Measurements from ENCODE around the gene SND1.
A peak's percentile ranks its signal among the peaks of the same experiment; 100 is the strongest.

SND1 gene

DNA sequence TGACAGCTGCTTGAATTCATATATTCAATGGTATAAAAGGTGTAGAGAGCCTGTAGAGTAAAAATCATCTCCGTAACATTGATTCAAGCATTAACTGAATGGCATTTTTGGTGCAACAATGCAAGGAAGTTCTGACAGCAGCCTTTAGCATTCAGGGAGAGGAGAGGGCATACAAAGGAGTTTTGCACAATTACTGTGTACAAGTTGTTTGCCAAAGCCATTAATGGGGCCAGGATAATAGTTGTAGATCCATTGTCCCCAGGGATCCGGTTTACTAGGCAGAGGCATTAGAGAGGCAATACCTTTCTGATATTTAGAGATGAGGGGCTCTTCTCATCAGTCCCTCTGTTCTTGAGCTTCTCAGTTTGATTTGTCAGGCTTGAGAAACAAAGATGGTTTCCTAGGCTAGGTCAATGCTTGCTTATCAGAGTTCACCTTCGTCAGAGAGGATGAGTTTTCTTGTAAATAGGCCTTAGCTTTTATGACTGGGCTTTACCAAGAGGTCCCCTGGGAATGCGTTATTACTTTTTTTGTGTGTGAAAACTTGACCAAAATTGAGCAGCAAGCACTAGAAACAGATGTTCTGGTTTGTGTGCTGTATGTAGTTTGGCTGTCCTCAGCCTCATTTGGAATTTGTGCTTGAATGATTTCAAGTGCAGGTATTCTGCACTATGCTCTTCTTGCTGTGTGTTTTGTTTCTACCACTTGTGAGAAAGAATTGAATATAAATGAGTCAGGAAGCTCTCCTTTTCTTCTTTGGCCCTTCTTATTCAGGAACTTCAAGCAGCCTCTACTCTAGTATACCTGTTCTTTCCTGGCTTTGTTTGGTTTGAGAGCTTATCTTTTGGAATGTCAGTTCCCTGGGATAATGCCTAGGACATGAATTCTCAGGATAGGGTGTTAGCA is 32.0 kb downstream of the SND1 start:
- no peak for DNase-seq (ENCODE audit: low read depth in 2 of 2)

DNA sequence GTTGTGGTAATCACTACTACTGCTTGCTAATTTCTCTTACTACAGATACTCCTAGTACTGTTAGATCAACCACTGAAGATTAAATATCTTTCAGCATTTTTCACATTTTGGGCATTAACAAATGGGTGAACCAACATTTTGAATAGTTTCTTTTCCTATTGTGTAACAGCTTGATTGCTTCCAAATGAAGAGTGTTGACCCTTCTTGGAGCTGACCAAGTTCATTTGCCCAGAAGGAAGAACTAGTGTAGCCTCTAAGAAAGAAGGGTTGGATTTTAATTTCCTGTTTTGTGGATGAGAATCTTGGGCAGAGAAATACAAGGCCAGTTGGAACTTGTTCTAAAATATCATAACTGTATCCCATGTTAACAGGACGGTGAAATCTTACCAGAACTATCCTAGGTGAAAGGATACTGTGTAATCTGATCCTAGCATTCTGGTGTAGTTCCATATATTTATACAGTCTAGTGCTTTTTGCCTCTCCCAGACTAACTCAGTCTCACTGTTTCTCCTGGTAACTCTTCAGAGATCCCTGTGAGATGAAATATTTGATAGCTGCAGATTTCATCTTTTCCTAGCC is 37.3 kb downstream of the SND1 start:
- no peak for DNase-seq (ENCODE audit: low read depth in 2 of 2)

DNA sequence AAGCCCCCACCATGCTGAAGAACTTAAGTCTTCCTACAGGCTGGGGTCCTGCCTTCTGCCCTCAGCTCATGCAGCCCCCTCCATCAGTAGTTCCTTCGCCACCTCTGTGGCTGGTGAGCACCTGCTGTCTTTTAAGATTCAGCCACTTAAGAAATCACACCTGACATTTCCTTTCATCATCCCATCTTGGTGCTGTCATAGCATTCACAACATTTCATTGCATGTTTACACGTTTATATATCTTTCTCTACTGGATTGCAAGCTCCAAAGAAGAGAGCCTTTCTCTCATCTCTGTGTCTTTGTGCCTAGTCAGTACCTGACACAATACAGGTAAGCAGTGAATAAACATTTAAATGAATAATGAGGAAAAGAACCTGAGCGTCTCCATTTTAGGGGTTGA is 38.3 kb downstream of the SND1 start:
- no peak for DNase-seq (ENCODE audit: low read depth in 2 of 2)

DNA sequence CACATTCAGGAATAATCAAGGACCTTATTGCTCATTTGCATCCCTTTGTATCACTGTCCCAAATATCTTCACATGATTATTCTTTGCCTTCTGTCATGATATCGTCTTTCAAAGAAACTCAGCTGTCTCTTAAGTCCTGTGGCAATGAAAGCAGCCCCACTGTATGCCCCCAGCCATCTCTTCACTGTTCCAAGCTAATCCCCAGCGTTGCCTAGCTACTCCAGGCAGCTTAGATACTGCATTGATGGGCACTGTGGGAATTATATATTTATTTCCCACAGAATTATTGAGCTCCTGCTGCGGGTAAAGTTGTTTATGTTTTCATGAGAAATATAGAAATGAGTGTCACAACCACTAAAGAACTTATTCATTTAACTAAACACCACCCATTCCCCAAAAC is 38.8 kb downstream of the SND1 start:
- no peak for DNase-seq (ENCODE audit: low read depth in 2 of 2)

DNA sequence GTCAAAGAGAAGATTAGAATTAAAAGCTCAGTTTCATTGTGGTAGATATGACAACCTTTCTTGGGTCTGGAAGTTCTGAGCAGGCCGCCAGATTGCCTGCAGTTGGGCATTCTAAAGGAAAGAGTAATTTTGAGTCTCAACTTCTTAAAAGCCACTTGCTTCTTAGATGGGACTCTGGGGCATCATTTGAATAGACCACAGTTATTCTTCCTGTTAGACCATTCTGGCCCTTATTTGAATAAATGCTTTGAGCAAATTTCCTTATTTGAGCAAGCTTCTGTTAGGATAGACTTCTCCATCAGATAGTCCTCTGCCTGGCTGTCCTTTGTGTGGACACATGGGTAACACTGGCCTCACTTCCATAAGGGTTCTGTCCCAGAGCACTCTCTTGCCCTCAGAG is 40.2 kb downstream of the SND1 start:
- DNase-seq (ENCODE audit: low read depth in 2 of 2) = no peak

DNA sequence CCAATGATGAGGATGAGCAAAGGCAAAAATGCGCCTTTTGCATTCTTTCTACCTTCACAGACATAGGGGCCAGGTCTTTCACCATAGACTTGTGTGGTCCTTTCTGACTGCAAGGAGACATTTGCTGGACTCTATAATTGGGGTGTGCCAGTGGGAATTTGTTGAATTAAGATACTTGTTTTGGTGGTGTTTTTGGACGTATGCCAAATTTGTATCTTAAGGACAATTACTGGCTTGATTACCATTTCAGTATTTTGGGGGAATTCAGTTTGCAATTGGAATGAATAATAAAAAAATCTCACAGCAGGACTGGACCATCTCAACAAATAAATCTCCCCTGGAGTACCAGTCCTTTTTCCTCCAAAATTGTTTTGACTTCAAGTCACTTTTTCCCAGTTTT is 47.9 kb downstream of the SND1 start:
- DNase-seq (ENCODE audit: low read depth in 2 of 2) = no peak

DNA sequence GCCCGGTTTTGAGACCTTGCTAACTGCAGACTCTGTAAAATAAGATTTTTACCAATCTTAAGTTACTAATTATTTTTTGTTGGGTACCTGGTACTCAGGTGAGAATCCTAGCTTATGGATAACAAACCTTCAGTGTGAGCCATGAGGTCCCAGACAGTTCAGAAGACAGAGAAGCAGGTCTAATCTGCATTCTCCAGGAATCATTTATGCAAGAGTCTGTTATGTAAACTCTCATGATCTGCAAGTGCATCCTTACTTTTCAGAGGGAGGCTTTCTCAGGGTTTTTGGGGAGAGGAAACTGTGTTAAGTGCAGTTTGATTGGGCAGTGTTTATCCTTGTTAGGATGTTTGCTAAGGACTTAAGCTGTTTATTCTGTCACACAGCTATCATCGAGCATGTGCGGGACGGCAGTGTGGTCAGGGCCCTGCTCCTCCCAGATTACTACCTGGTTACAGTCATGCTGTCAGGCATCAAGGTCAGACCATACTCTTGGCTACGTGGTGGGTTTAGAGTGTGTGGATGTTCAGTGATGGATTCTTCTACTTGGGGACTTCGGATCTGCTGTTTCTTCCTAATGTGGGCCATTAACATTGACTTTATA is 50.2 kb downstream of the SND1 start:
- DNase-seq (ENCODE audit: low read depth in 2 of 2) = no peak

DNA sequence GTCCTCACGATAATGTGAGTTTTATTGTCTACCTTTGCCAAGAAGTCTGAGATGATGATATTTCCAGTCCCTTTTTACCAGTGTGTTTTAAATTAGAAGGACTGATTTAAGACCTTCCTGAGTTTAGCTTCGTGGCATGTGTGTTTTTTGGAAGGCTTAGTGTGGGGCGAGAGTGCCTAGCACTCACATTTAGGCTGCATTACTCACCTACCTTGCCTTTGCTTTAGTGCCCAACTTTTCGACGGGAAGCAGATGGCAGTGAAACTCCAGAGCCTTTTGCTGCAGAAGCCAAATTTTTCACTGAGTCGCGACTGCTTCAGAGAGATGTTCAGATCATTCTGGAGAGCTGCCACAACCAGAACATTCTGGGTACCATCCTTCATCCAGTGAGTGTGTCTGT is 50.9 kb downstream of the SND1 start:
- DNase-seq (ENCODE audit: low read depth in 2 of 2) = no peak

DNA sequence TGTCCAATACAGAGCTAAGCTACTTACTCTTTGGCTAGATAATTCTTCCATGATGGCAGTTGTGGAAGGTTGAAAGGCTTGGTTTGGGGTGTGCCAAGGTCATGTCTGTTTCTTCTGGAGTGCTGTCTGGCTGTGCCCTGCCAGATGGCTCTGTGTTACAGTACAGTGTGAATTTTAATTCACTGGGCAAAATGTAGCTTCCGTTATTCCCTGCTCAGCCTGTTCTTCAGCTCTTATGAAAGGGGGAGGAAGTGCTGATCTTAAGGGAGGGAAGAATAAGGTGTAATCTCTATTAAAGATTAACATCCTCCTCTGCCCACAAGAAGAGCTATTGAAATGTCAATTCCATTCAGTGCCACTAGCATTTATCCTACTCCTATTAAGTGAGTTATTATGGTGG is 52.2 kb downstream of the SND1 start:
- DNase-seq (ENCODE audit: low read depth in 2 of 2) = no peak

DNA sequence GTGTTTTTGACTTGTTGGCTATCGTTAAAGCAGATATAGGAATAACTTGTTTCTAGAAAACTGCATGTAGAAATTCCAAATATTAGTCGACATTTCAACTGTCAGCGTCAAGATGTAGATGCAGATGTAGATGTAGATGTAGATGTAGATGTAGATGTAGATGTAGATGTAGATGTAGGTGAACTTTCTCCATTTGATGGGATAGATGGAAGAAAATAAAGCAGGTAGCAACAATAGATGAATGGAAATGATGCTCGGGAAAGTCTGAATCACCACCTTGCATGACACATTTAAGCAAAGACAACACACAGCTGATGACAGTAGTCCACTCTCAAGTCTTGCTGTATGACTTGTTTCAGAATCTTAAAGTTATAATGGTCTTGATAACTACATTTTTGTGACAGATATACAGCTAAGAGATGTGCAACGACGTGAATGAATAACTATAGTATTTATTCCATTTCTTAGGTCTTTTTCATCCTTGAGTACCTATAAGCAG is 53.5 kb downstream of the SND1 start:
- DNase-seq (ENCODE audit: low read depth in 2 of 2) = no peak

DNA sequence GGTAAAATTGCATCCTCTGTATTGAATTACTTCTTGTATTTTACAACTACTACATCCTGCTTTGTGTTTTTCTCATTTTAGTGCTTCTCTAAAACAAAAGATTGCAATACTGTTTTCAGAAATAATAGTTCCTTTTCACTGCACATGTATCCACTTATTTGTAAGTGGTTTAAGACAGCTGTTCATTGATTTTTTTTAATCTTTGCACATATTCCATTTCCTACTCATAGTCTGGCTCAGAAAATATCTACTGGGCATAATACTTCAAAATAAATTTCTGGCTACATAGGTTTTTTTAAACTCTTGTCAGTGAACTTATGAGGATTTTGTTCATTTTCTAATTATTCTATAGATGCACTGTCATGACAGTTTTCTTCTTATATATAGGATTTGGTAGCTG is 54.8 kb downstream of the SND1 start:
- no peak for DNase-seq (ENCODE audit: low read depth in 2 of 2)

DNA sequence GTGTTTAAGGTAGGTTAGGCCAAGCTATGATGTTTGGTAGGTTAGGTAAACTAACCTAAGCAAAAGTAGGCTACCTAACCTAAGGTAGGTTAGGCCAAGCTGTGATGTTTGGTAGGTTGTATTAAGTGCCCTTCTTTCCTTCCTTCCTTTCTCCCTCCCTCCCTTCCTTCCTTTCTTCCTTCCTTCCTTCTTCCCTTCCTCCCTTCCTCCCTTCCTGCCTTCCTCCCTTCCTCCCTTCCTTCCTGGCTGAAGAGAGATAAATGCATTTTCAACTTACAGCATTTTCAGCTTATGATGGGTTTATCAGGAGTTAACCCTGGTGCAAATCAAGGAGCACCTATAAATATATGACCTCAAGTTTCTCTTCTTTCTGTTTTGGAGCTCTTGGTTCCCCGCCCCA is 56.2 kb downstream of the SND1 start:
- DNase-seq (ENCODE audit: low read depth in 2 of 2) = no peak

DNA sequence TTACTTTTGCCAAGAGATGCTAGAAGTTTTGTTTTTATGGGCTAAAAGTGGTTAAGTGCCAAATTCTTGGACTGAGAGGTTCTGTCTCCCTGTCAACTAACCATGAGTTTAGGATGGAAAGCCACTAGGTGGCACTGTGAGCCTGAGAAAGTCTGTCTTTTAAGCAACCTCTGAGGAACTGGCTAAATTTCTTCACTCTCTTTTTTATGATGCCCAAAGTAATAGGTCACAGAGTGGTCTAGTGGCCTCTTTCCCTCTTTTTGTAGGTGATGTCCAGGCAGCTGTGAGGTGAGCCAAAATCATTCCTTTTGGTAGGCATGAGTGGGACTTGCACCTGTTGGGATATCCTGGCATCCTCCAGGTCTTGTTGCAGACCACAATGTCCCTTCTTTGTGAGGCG is 56.8 kb downstream of the SND1 start:
- DNase-seq (ENCODE audit: low read depth in 2 of 2) = peak; percentile 64 to 67

DNA sequence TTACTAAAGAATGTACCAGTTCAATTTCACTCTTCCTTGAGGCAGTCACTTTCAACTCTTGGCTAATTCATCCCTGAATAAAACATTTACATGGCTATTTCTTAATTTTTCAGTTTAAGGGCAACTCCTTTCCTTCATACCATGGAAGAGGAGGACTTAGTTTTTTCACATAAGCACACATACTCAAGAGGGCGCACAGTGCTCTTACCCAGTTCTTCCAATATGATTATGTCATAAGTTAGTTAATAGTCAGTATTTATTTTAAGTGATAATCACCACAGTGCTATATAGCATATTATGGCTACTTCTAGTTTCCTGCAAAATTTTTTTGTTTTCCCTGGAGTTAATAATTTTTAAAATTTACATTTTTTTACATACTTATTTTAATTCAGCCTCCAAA is 58.6 kb downstream of the SND1 start:
- DNase-seq (ENCODE audit: low read depth in 2 of 2) = no peak

DNA sequence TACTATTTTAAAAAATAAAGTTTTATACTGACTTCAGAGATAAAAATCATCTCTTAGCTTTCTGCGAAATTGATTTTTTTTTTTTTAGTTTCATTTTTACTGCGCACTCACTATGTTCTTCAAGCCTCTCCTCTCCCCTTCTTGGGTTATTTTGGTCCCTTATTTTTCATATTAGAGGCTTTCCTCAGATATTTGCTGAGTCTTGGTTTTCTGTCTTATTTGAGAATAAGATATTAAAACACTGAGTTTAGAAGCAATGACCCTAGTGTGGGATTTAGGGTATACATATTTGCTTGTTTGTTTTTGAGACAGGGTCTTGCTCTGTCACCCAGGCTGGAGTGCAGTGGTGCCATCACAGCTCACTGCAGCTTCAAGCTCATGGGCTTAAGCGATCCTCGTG is 59.9 kb downstream of the SND1 start:
- DNase-seq (ENCODE audit: low read depth in 2 of 2) = no peak

DNA sequence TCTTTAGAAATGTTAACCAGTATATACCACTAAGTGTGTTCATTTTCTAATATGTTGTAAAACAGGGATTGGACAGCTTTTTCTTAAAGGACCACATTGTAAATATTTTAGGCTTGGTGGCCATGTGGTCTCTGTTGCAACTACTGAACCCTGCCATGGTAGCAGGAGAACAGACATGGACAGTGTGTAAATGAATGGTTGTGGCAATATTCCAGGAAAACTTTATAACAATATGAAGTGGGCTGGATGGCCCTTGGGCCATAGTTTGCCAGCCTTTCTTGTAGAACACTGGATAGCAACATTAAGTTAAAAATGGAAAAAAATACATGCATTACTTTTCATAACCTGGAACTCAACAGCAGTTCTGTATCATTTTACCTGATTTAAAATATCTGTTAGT is 61.0 kb downstream of the SND1 start:
- DNase-seq (ENCODE audit: low read depth in 2 of 2) = no peak

DNA sequence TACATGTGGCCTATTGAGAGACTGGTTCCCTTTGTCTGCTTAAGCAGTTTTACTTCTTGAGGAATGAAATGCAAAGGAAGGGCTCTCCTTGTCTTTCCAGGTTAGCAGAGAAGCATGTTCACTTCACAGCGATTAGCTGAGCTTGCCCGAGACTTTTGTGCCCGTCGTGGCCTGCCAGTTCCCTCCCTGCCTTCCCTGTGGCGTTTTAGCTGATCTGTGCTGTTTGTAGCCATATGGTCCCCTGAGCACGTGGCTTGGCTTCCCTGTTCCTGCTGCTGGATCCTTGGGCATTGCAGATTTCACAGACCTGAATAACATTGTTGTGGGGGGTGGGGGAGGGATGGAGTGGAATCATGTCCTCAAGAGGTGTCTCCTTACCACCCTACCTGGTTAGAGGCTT is 61.8 kb downstream of the SND1 start:
- DNase-seq (ENCODE audit: low read depth in 2 of 2) = no peak

DNA sequence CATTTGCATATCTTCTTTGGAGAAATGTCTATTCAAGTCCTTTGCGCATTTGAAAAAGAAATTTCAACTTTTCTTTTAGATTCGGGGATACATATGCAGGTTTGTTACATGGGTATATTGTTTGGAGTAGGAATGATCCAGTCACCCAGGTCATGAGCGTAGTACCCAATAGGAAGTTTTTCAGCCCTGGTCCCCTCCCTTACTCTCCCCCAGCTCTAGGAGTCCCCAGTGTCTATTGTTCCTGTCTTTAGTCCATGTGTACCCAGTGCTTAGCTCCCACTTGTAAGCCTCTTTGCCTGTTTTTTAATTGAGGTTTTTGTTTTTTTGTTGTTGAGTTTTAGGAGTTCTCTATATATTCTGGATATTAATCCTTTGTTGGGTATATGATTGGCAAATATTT is 63.3 kb downstream of the SND1 start:
- no peak for DNase-seq (ENCODE audit: low read depth in 2 of 2)

DNA sequence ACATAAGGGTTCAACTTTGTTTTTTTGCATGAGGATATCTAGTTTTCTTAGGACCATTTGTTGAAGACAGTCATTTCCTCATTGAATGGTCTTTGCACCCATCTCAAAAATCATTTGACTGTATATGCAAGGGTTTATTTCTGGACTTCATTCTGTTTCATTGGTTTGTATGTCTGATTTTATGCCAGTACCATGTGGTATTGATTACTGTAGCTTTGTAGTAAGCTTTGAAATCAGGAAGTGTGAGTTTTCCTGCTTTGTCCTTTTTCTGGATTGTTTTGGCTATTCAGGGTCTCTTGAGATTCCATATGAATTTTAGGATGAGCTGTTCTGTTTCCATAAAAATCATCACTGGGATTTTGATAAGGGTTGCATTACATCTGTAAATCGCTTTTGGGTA is 63.9 kb downstream of the SND1 start:
- DNase-seq (ENCODE audit: low read depth in 2 of 2) = no peak

DNA sequence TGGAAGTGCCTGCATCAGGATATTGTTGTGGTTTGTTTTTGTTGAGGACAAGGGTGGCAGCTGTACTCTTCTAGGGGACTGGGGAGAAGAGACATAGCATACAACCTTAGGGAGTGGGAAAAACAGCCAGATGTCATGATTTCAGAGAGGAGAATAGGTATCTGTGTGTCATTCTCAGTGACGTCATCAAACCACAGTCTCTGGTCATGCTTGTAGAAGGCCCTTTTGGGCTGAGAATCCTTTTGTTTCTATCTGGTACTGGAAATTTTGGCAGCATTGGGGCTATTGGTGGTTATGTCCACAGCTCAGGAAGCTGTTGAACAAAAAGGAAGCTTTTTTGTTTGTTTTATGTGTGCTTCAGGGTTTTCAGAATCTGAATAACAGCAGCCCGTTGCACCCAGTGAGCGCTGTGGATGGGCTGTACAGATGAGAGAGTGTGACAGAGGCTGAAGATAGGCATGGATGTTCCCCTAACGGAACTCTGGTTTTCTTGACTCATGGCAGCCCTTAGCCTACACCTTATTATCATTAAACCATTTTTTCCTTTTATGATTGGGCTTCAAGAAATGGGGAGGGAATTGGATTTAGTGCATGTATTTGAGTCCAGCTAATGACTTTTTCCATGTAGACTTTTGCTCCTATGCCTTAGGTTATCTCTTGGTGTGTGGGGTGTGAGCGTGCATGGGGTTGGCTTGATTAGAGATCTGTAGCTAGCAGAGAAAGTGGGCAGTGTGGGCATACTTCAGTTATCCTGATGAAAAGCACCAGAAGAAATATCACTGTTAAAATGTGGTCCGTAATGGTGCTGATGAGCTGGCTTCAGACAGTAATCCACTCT is 65.7 kb downstream of the SND1 start:
- DNase-seq (ENCODE audit: low read depth in 2 of 2) = no peak

DNA sequence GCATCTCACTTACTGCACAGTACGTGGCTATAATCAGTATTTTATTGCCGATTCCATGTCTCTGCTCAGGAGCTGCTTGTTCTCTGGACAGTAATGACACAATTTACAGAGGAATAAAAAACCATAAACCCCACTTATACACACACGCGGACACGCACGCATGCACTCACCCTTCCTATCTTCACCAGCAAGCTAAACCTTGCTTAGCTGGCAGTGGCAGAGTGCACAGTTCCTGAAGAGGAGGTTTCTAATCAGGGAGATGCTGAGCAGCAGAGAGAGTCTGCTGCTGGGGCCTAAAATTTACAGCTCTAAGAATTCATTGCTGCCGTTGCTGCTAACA is 66.3 kb downstream of the SND1 start:
- DNase-seq (ENCODE audit: low read depth in 2 of 2) = no peak

DNA sequence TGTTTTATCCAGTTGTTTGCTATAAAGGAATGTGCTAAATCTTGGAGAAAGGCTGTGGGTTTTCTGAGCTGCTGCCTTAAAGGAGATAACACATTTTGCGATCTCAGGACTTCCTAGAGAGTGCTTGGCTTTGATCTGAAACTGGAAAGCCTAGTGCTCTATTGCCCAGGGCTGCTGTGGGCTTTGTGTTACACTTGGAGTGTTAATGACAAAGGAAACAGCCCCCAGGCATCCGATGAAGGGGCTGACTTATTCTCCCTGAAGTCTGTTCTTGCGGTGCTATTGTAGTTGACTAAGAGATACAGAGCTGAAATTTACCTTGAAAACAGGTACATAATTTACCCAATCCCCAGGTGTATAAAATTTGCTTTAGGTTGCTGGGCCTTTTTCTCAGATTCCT is 74.5 kb downstream of the SND1 start:
- DNase-seq (ENCODE audit: low read depth in 2 of 2) = no peak

Data from stimulated activated CD4-positive, alpha-beta T cell treated with anti-CD3 and anti-CD28 coated beads, Interleukin-4, amount 100 ng/mL, for 48 hours (primary cell).